ENCODE results near the gene SMIM21.

Gene SMIM21

GRCh38 chr18:75429975-75430374, 2.5 kb upstream of the SMIM21 start (continued):
- TF ChIP-seq ZNF768 (tag by site-specific recombination; IDR thresholded peaks at IDR 0.05) (no peak), ZNF324 (tag by site-specific recombination; IDR thresholded peaks at IDR 0.05) (no peak), ZNF670 (tag by site-specific recombination; IDR thresholded peaks at IDR 0.05; ENCODE audit: low read depth) (no peak), OSR2 (tag by site-specific recombination; IDR thresholded peaks at IDR 0.05) (peak; percentile 71; the same call in 1 of the 2 replicates), HIC1 (tag by site-specific recombination; IDR thresholded peaks at IDR 0.05) (peak; percentile 80), PRDM6 (tag by site-specific recombination; IDR thresholded peaks at IDR 0.05) (0 out of 2 replicates have a peak, but pooled peaks have one; percentile 15), ZNF837 (tag by site-specific recombination; IDR thresholded peaks at IDR 0.05) (no peak), ZBTB17 (tag by site-specific recombination; IDR thresholded peaks at IDR 0.05) (no peak), KLF9 (tag by site-specific recombination; IDR thresholded peaks at IDR 0.05; ENCODE audit: low read depth) (peak; percentile 50; the same call in 1 of the 2 replicates), ZNF146 (tag by site-specific recombination; IDR thresholded peaks at IDR 0.05) (no peak), ZNF692 (tag by site-specific recombination; IDR thresholded peaks at IDR 0.05) (peak; percentile 50; the same call in 1 of the 2 replicates), ZSCAN30 (tag by site-specific recombination; IDR thresholded peaks at IDR 0.05) (peak; percentile 64; the same call in 1 of the 2 replicates), ZNF449 (tag by site-specific recombination; IDR thresholded peaks at IDR 0.05) (peak; percentile 38; the same call in 1 of the 2 replicates), ZNF580 (tag by site-specific recombination; IDR thresholded peaks at IDR 0.05) (peak; percentile 21; the same call in 1 of the 2 replicates), ZBTB21 (tag by site-specific recombination; IDR thresholded peaks at IDR 0.05) (peak; percentile 92), ZNF701 (tag by site-specific recombination; IDR thresholded peaks at IDR 0.05) (no peak), ZNF202 (tag by site-specific recombination; IDR thresholded peaks at IDR 0.05; ENCODE audit: borderline replicate concordance) (no peak), FEZF1 (tag by site-specific recombination; IDR thresholded peaks at IDR 0.05) (peak; percentile 80), ZNF707 (tag by site-specific recombination; IDR thresholded peaks at IDR 0.05) (no peak), BCL11B (tag by site-specific recombination; IDR thresholded peaks at IDR 0.05; ENCODE audit: low read depth) (peak; percentile 75; the same call in 1 of the 2 replicates), ZNF2 (tag by site-specific recombination; IDR thresholded peaks at IDR 0.05) (no peak), ZNF398 (tag by site-specific recombination; IDR thresholded peaks at IDR 0.05) (0 out of 2 replicates have a peak, but pooled peaks have one; percentile 18), IKZF3 (tag by site-specific recombination; IDR thresholded peaks at IDR 0.05) (peak; percentile 43; the same call in 1 of the 2 replicates), ZFP41 (tag by site-specific recombination; IDR thresholded peaks at IDR 0.05; ENCODE audit: borderline replicate concordance) (no peak), ZXDB (tag by site-specific recombination; IDR thresholded peaks at IDR 0.05) (0 out of 2 replicates have a peak, but pooled peaks have one; percentile 20), KLF1 (tag by site-specific recombination; IDR thresholded peaks at IDR 0.05) (no peak; the same call in 1 of the 2 replicates), ZNF335 (tag by site-specific recombination; conservative IDR thresholded peaks at IDR 0.05) (peak; percentile 30), ZSCAN4 (tag by site-specific recombination; IDR thresholded peaks at IDR 0.05) (no peak)
